Measurements from ENCODE around the gene AP2A2. TPM values are rescaled to one million over a fixed set of nuclear protein-coding genes. Genes with fewer than 3 reads are reported as not detected.

The AP2A2 gene
- total and polyA plus RNA-seq, 11 donors, result 20.4 to 71.4 (median 36.5) TPM

- ATAC-seq, result no peak
- peaks cover 0 to 4% (median 0%) of the 10 kb centered on the region in 12 donors for H3K4me1 ChIP-seq
- H3K9me3 ChIP-seq, result no peaks in the 10 kb centered on the region
- DNase-seq, result no peak
- no peaks in the 10 kb centered on the region for H3K36me3 ChIP-seq
- 78 to 82% (median 80%) methylated on average over 35 to 38 of the region's 38 CpGs for WGBS, 4 donors
- peaks cover 0 to 31% (median 12%) of the 10 kb centered on the region in 9 donors for H3K27me3 ChIP-seq
- no peak for TF ChIP-seq POLR2A (IDR thresholded peaks at IDR 0.05)
- TF ChIP-seq, protein P1, sequence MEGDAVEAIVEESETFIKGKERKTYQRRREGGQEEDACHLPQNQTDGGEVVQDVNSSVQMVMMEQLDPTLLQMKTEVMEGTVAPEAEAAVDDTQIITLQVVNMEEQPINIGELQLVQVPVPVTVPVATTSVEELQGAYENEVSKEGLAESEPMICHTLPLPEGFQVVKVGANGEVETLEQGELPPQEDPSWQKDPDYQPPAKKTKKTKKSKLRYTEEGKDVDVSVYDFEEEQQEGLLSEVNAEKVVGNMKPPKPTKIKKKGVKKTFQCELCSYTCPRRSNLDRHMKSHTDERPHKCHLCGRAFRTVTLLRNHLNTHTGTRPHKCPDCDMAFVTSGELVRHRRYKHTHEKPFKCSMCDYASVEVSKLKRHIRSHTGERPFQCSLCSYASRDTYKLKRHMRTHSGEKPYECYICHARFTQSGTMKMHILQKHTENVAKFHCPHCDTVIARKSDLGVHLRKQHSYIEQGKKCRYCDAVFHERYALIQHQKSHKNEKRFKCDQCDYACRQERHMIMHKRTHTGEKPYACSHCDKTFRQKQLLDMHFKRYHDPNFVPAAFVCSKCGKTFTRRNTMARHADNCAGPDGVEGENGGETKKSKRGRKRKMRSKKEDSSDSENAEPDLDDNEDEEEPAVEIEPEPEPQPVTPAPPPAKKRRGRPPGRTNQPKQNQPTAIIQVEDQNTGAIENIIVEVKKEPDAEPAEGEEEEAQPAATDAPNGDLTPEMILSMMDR (IDR thresholded peaks at IDR 0.05), result no peak
- no peak overlapping the region for H3K4me3 ChIP-seq
- no peak overlapping the region for H3K27ac ChIP-seq
- intact Hi-C loops (cut with DNase I), result no loop called here
These were observed 107.5 kb downstream of the AP2A2 start for GRCh38 chr11:1033016-1033798.

GRCh38 chr11:1034001-1034400 is 108.3 kb downstream of the AP2A2 start:
- no peak overlapping the region for H3K27ac ChIP-seq
- no peak overlapping the region for H3K4me3 ChIP-seq
- WGBS, 4 donors, result 78 to 94% (median 86%) methylated on average over 5 to 8 of the region's 8 CpGs
- TF ChIP-seq, protein P1 (IDR thresholded peaks at IDR 0.05), result no peak
- no peak for TF ChIP-seq POLR2A (IDR thresholded peaks at IDR 0.05)
- peaks cover 0 to 4% (median 0%) of the 10 kb centered on the region in 12 donors for H3K4me1 ChIP-seq
- no peaks in the 10 kb centered on the region for H3K9me3 ChIP-seq
- H3K27me3 ChIP-seq, result peaks cover 0 to 32% (median 12%) of the 10 kb centered on the region in 9 donors
- H3K36me3 ChIP-seq, result no peaks in the 10 kb centered on the region
- intact Hi-C loops (cut with DNase I), result no loop called here
- no peak for DNase-seq
- no peak for ATAC-seq

- intact Hi-C loops (cut with DNase I), result no loop called here
- DNase-seq (no peak), ATAC-seq (no peak)
- Histone ChIP-seq H3K9me3 (no peaks in the 10 kb centered on the region), H3K4me1 (peaks cover 0 to 4% (median 0%) of the 10 kb centered on the region in 12 donors), H3K27ac (no peak overlapping the region), H3K36me3 (no peaks in the 10 kb centered on the region), H3K27me3 (peaks cover 0 to 32% (median 12%) of the 10 kb centered on the region in 9 donors), H3K4me3 (no peak overlapping the region)
- TF ChIP-seq, protein P1 (IDR thresholded peaks at IDR 0.05), result no peak
- no peak for TF ChIP-seq POLR2A (IDR thresholded peaks at IDR 0.05)
- 76 to 80% (median 78%) methylated on average over 9 to 39 of the region's 39 CpGs for WGBS, 4 donors
These were observed 109.0 kb downstream of the AP2A2 start for GRCh38 chr11:1034456-1035295.
